OCI-LY1 (cell line): ENCODE data around the gene GLUD1.
"Not testable (repeated sequence)": the region's sequence is repeated elsewhere in the genome, so short reads cannot be mapped to it uniquely, and the experiment has no call there.

ENCODE experiments used
- H2AFZ ChIP-seq: fragments of 200-600 bp; sonication (generic), shearing (Covaris generic); 2 replicates; pipeline ENCODE4 v1.6.0; 2014; ENCODE audit warnings: antibody characterized with exemption, mild to moderate bottlenecking, low read length
- H3F3A ChIP-seq: fragments of 200-600 bp; sonication (generic), shearing (Covaris generic); 2 replicates; pipeline ENCODE4 v1.6.0; 2014; ENCODE audit warnings: mild to moderate bottlenecking, antibody characterized with exemption, low read length, moderate library complexity; ENCODE audit not compliant: insufficient read depth
- H3K27ac ChIP-seq: fragments of 200-600 bp; sonication (generic); 2 replicates; pipeline ENCODE4 v1.5.1; 2014; ENCODE audit warnings: low read length, mixed run types, mild to moderate bottlenecking, low read depth; ENCODE audit not compliant: poor library complexity, severe bottlenecking
- H3K27me3 ChIP-seq: fragments of 200-600 bp; sonication (generic); 2 replicates; pipeline ENCODE4 v1.6.0; 2014; ENCODE audit warnings: antibody characterized with exemption, mild to moderate bottlenecking, low read length, moderate library complexity; ENCODE audit not compliant: insufficient read depth
- H3K36me3 ChIP-seq: fragments of 200-600 bp; sonication (generic); 2 replicates; pipeline ENCODE4 v1.6.1; 2014; ENCODE audit warnings: mild to moderate bottlenecking, antibody characterized with exemption, low read length, moderate library complexity, mixed read lengths; ENCODE audit not compliant: insufficient read depth
- H3K4me1 ChIP-seq: fragments of 200-600 bp; sonication (generic); 2 replicates; pipeline ENCODE4 v1.5.1; 2014; ENCODE audit warnings: mild to moderate bottlenecking, low read length, moderate library complexity; ENCODE audit not compliant: insufficient read depth, severe bottlenecking
- H3K4me2 ChIP-seq: fragments of 200-600 bp; sonication (generic), shearing (Covaris generic); 2 replicates; pipeline ENCODE4 v1.6.1; 2014; ENCODE audit warnings: low read length
- H3K4me3 ChIP-seq: fragments of 200-600 bp; sonication (generic); 2 replicates; pipeline ENCODE4 v1.5.1; 2014; ENCODE audit warnings: low read length, low read depth, mild to moderate bottlenecking, mixed read lengths; ENCODE audit not compliant: poor library complexity, severe bottlenecking
- H3K79me2 ChIP-seq: fragments of 200-600 bp; shearing (Covaris generic); 2 replicates; pipeline ENCODE4 v1.6.1; 2016; ENCODE audit warnings: mixed run types, low read length, mixed read lengths; ENCODE audit not compliant: insufficient read depth
- H3K9ac ChIP-seq: fragments of 200-600 bp; sonication (generic), shearing (Covaris generic); 2 replicates; pipeline ENCODE4 v1.6.1; 2014; ENCODE audit warnings: mild to moderate bottlenecking, low read length, mixed read lengths
- H3K9me2 ChIP-seq: fragments of 200-600 bp; sonication (generic), shearing (Covaris generic); 2 replicates; pipeline ENCODE4 v1.6.1; 2014; ENCODE audit warnings: low read depth, mild to moderate bottlenecking, low read length, mixed read lengths
- H3K9me3 ChIP-seq: fragments of 200-600 bp; shearing (Covaris generic); 2 replicates; pipeline ENCODE4 v1.6.1; 2014; ENCODE audit warnings: low read length, mixed read lengths
- H4K20me1 ChIP-seq: fragments of 200-600 bp; sonication (generic), shearing (Covaris generic); 2 replicates; pipeline ENCODE4 v1.6.0; 2016; ENCODE audit warnings: mild to moderate bottlenecking, low read length; ENCODE audit not compliant: insufficient read depth

The GLUD1 gene

GRCh38 chr10:87019504-87019903 lies 75.1 kb downstream of the GLUD1 start:
- H3K36me3 ChIP-seq, H3K9me2 ChIP-seq, H3K9me3 ChIP-seq, H4K20me1 ChIP-seq, H3K27ac ChIP-seq, H3K4me3 ChIP-seq, H3F3A ChIP-seq, H3K9ac ChIP-seq, H3K79me2 ChIP-seq, H3K27me3 ChIP-seq, H3K4me2 ChIP-seq, H3K4me1 ChIP-seq, H2AFZ ChIP-seq: not testable (repeated sequence)

GRCh38 chr10:87019066-87019465 lies 75.6 kb downstream of the GLUD1 start:
- H3K36me3 ChIP-seq, H2AFZ ChIP-seq, H3K9me3 ChIP-seq, H3K27ac ChIP-seq, H4K20me1 ChIP-seq, H3K79me2 ChIP-seq, H3K4me1 ChIP-seq, H3F3A ChIP-seq, H3K9ac ChIP-seq, H3K4me2 ChIP-seq, H3K9me2 ChIP-seq, H3K4me3 ChIP-seq, H3K27me3 ChIP-seq: not testable (repeated sequence)

- H3K9me2 ChIP-seq, H3K79me2 ChIP-seq, H3K36me3 ChIP-seq, H3K27ac ChIP-seq, H3K4me1 ChIP-seq, H4K20me1 ChIP-seq, H3K9me3 ChIP-seq, H2AFZ ChIP-seq, H3K4me3 ChIP-seq, H3K9ac ChIP-seq, H3K27me3 ChIP-seq, H3K4me2 ChIP-seq, H3F3A ChIP-seq: not testable (repeated sequence)
Observed at GRCh38 chr10:87018127-87018526, 76.5 kb downstream of the GLUD1 start.

- not testable (repeated sequence) for H2AFZ ChIP-seq, H3K4me2 ChIP-seq, H4K20me1 ChIP-seq, H3K79me2 ChIP-seq, H3F3A ChIP-seq, H3K9ac ChIP-seq, H3K9me3 ChIP-seq, H3K27ac ChIP-seq, H3K27me3 ChIP-seq, H3K4me3 ChIP-seq, H3K4me1 ChIP-seq, H3K9me2 ChIP-seq, H3K36me3 ChIP-seq
Observed at GRCh38 chr10:87014986-87015716, 79.5 kb downstream of the GLUD1 start.

GRCh38 chr10:87013528-87013927 lies 81.1 kb downstream of the GLUD1 start:
- H2AFZ ChIP-seq, H3K4me1 ChIP-seq: not testable (repeated sequence)

GRCh38 chr10:87009134-87009696 lies 85.4 kb downstream of the GLUD1 start:
- H3K36me3 ChIP-seq, H3K4me2 ChIP-seq, H3K27ac ChIP-seq, H3K4me1 ChIP-seq, H2AFZ ChIP-seq, H3F3A ChIP-seq, H3K9ac ChIP-seq, H3K4me3 ChIP-seq, H4K20me1 ChIP-seq, H3K79me2 ChIP-seq, H3K9me2 ChIP-seq, H3K27me3 ChIP-seq, H3K9me3 ChIP-seq: not testable (repeated sequence)

More at GRCh38 chr10:87013528-87013927, 81.1 kb downstream of the GLUD1 start:
- not testable (repeated sequence) for H4K20me1 ChIP-seq, H3K9me3 ChIP-seq, H3K79me2 ChIP-seq, H3K36me3 ChIP-seq, H3K9ac ChIP-seq, H3K4me3 ChIP-seq, H3K4me2 ChIP-seq, H3F3A ChIP-seq, H3K27ac ChIP-seq, H3K27me3 ChIP-seq, H3K9me2 ChIP-seq

GRCh38 chr10:87008303-87008702 lies 86.3 kb downstream of the GLUD1 start:
- not testable (repeated sequence) for H3K4me1 ChIP-seq, H3K36me3 ChIP-seq, H3K4me2 ChIP-seq, H2AFZ ChIP-seq, H3K9ac ChIP-seq, H3K79me2 ChIP-seq, H3F3A ChIP-seq, H3K4me3 ChIP-seq, H4K20me1 ChIP-seq, H3K9me3 ChIP-seq, H3K9me2 ChIP-seq, H3K27ac ChIP-seq, H3K27me3 ChIP-seq

- not testable (repeated sequence) for H4K20me1 ChIP-seq, H3K27ac ChIP-seq, H3K4me3 ChIP-seq, H3K4me2 ChIP-seq, H3K4me1 ChIP-seq, H3K36me3 ChIP-seq, H3K9me2 ChIP-seq, H3K27me3 ChIP-seq, H3K9ac ChIP-seq, H3F3A ChIP-seq, H3K79me2 ChIP-seq, H3K9me3 ChIP-seq, H2AFZ ChIP-seq
Observed at GRCh38 chr10:87007674-87008073, 87.0 kb downstream of the GLUD1 start.
